DMS114 treated with DMSO at 0.1 percent for 48 hours (cell line): Measurements from ENCODE around the gene TRMT44.

Experiments used
- DNase-seq: peaks from one replicate; lab custom pipeline; 2025; ENCODE audit not compliant: unreplicated experiment; lab: John Stamatoyannopoulos, UW

Gene TRMT44, protein sequence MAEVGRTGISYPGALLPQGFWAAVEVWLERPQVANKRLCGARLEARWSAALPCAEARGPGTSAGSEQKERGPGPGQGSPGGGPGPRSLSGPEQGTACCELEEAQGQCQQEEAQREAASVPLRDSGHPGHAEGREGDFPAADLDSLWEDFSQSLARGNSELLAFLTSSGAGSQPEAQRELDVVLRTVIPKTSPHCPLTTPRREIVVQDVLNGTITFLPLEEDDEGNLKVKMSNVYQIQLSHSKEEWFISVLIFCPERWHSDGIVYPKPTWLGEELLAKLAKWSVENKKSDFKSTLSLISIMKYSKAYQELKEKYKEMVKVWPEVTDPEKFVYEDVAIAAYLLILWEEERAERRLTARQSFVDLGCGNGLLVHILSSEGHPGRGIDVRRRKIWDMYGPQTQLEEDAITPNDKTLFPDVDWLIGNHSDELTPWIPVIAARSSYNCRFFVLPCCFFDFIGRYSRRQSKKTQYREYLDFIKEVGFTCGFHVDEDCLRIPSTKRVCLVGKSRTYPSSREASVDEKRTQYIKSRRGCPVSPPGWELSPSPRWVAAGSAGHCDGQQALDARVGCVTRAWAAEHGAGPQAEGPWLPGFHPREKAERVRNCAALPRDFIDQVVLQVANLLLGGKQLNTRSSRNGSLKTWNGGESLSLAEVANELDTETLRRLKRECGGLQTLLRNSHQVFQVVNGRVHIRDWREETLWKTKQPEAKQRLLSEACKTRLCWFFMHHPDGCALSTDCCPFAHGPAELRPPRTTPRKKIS

DNA sequence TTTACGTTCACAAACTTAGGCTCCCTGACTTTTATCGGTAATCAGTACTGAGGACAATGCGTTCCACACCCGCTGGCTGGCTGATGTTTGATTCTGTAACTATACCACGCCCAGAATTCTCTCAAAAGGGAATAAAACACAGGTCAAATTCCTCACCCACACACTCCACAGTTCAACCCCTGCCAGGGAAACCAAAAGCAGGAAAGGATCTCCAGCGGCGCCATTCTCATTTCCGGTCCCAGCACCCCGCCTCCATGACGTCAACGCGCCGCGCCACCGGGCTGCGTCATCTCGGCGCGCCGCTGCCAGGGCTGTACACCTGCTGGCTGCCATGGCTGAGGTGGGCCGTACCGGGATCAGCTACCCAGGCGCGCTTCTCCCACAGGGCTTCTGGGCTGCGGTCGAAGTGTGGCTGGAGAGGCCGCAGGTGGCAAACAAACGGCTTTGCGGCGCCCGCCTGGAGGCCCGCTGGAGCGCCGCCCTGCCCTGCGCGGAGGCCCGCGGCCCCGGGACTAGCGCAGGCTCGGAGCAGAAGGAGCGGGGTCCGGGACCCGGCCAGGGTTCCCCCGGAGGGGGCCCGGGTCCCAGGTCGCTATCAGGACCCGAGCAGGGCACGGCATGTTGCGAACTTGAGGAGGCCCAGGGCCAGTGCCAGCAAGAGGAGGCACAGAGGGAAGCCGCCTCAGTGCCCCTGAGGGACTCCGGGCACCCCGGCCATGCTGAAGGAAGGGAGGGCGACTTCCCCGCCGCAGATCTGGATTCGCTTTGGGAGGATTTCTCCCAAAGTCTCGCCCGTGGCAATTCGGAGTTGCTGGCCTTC, at the start of gene TRMT44, which contains the start of gene ACOX3:
TSS of gene TRMT44 (plus strand) at position 286 of the 820 bp plus-strand sequence. CDS start at position 332, 46 bp downstream.
TSS of gene ACOX3 (minus strand) at position 232 of the 820 bp plus-strand sequence. CDS start 24,202 bp downstream, outside the sequence.
- DNase-seq, result peak; percentile 67

GRCh38 chr4:8391071-8391470, 49.5 kb upstream of the TRMT44 start:
- DNase-seq, result no peak

GRCh38 chr4:8391972-8392371, 48.6 kb upstream of the TRMT44 start:
- DNase-seq, result no peak

GRCh38 chr4:8392591-8393190, 47.9 kb upstream of the TRMT44 start:
- DNase-seq, result no peak

DNA sequence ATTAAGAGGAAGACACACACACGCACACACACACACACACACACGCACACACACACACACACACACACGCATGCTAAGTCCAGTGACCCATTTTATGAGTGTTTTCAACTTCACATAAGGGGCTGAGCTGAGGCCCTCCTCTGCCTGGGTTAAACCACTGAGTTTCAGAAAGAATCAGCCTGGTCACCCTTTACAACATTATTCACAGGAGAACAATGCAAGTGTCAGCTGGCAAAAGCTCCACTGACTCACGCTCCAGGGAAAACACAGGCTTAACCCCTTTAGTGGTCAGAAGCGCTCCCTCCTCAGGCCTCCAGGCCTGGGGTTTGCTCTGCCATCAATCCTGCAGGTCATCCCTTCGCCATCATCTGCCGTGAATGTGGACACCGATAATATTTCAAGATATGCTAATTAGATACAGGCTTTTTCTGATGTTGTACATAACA, 47.0 kb upstream of the TRMT44 start:
- DNase-seq, result no peak

DNA sequence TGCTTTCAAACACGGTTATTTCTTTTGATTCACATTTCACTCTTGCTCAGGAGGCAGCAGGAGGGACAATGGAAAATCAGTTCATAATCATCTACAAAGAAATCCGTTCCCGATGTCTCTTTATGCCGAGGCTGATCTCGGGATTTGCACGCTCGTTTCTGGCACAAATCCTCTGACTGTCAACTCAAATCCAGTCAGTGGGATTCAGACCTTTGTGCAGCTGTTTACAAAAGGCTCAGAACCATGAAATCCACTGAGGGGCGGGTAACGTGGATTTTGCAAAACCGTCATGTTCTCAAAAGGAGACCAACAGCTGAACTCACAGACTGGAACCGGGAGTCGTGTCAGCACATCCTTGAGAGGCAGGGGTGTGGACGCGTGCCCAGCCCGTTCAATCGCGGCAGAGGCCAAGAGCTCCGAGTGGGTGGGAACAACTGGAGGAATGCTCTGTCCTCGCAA, 46.5 kb upstream of the TRMT44 start:
- DNase-seq, result no peak

DNA sequence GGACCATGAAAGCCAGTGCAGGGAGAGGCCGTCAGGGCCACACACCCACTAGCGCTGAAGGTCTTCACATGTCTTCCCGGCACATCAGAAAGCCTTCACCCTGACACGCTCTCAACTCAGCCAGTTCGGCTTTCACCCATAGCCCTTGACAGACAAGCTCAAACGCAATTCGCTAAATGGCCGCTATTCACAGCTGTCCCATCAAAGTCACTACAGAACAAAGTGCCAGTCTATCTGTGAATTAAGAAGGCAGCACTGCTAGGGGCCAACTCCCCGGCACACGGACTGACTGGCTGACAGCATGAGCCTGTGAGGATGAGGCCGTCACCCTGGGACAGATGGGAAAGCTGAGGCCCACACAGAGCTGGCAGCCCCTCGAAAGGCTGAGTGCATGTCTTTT, 45.8 kb upstream of the TRMT44 start:
- no peak for DNase-seq

GRCh38 chr4:8395504-8396296, 44.9 kb upstream of the TRMT44 start:
- DNase-seq, result no peak

GRCh38 chr4:8396762-8397406, 43.7 kb upstream of the TRMT44 start:
- no peak for DNase-seq

DNA sequence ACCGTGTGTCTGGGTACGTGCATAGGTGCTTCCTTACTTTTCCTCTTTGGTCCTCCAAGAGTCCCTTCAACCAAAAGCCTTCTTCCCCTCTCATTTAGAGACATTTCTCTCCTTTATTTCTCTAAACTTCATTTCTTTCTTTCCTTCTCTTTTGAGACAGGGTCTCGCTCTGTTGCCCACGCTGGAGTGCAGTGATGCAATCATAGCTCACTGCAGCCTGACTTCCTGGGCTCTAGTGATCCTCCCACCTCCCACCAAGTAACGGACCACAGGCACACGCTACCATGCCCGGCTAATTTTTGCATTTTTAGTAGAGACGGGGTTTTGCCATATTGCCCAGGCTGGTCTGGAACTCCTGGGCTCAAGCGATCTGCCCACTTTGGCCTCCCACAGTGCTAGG, 42.2 kb upstream of the TRMT44 start:
- DNase-seq, result no peak

DNA sequence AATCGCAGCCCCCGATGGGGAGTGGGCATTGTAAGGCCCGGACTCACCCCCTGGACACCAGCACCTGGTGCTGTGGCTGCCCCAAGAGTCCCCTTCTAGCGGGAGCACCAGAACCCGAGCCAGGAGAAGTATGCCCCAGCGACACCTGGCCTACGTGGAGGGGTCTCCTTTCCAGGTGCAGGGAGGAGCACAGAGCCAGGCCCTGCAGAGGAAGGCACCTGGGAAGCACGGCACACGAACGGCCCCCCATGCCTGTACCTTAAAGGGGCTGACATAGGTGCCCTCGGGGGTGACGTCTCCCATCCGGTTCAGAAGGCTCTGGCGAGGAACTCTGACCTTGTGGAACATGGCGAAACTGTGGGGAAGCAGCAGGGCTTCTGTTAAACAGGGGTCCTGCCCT, 41.3 kb upstream of the TRMT44 start:
- no peak for DNase-seq

DNA sequence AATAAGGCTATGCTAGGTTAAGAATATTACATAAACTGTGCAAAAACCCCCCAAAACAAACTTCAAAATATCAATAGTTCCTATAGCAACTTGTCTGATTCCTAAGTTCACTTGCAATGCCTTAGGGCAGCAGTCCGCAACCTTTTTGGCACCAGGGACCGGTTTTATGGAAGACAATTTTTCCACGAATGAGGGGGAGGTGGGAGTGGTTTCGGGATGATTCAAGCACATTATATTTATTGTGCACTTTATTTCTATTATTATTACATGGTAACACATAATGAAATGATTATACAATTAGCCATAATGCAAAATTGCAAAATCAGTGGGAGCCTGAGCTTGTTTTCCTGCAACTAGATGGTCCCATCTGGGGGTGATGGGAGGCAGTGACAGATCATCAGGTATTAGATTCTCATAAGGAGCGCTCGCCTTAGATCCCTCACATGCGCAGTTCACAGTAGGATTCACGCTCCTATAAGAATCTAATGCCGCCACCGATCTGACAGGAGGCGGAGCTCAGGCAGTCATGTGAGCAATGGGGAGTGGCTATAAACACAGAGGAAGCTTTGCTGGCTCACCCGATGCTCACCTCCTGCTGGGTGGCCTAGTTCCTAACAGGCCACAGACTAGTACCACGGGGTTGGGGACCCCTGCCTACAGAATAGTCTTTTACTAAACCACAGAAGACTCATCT, 39.8 kb upstream of the TRMT44 start:
- no peak for DNase-seq

DNA sequence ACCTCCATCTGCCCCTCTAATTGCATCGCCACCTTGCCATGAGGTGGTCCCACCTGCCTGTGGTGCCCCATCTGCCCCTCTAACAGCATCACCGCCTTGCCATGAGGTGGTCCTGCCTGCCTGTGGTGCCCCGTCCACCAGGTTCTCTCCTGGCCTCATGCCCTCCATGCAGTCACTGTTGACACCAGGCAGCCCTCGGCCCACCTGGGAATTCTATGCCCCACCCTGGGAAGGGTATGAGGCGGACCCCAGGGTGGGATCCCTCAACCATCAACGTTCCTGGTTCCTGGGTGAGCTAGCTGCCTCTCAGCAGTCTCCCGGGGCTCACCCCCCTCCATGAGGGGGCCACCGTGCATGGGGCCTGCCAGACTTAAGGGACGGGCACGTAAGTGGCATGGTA, 38.9 kb upstream of the TRMT44 start:
- no peak for DNase-seq

- no peak for DNase-seq
Measured at GRCh38 chr4:8402181-8402597, 38.4 kb upstream of the TRMT44 start.

GRCh38 chr4:8402640-8403039, 37.9 kb upstream of the TRMT44 start:
- no peak for DNase-seq

- peak; percentile 18 for DNase-seq
Measured at GRCh38 chr4:8403173-8403753, 37.3 kb upstream of the TRMT44 start.

GRCh38 chr4:8403976-8404375, 36.6 kb upstream of the TRMT44 start:
- DNase-seq, result no peak

DNA sequence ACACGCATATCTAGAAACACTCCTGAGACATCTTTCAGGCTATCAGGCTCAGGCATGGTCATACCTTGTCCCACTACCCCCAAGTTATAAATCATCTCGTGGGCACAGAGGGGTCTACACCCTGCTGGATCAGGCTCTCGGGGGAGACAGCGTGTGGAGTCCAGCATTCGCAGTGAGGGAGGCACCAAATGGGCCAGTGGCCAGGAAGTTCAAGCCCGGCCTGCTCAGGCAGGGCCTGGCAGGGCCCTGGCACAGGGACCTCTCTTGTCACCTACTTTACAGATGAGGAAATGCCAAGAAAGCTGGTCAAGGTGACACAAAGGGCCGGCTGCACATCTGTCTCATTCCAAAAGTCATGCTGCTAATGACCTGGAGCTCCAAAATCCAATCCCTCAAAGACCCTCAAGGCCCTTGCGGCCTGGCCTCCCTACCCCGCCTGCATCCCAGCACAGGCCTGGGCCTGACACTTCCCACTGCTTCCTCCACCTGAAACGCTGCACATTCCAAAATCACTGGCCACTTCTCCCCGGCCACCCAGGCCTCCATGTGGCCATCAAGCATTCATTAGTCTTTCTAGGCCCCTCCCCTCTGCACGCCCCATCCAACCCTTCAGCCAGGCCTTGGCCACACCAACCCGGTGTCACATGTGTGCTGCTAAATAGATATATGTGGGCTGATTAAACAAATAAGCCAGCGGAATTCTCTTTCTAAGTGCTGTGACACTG, 35.6 kb upstream of the TRMT44 start:
- no peak for DNase-seq
